ENCODE results near the gene SUPT3H.
"Not testable (repeated sequence)": the region's sequence is repeated elsewhere in the genome, so short reads cannot be mapped to it uniquely, and the experiment has no call there.

The SUPT3H gene

DNA sequence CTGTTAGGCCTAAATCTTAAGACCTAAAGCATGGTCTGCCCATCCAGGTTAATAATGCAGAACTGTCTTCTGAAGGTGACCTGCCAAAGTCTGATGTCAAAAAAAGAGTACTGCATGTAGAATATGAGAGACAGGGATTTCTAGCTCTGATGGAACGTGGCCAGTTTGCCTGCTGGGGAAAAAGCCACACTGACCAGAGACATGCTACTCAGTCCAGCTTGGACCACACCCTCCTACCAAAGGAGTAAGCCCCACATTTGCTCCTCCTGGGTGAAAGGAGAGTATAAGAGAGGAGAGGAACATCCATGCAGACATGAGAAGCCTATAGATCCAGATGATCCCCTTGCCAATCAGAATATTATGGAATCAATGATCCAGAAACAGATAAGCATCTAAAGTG, 279.5 kb downstream of the SUPT3H start:
- no peak for DNase-seq

DNA sequence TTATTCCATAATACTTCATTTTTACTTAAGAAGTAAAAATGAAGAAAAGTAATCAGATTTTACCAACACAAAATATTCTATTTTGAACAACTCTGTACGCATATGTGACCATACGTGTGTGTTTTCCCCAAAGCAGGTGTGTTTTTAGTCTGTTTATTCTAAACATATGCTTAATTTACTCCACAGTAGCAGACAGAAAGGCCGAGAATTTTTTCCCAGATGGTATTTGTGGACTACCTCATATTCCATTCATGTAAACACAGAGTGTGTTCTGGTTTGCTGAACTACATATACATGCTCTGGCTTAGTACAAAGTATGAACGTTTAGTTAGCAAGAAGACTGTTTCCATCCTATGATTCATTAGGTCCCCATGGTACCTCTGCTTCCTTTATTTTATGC, 282.9 kb downstream of the SUPT3H start:
- DNase-seq: peak; percentile 54

DNA sequence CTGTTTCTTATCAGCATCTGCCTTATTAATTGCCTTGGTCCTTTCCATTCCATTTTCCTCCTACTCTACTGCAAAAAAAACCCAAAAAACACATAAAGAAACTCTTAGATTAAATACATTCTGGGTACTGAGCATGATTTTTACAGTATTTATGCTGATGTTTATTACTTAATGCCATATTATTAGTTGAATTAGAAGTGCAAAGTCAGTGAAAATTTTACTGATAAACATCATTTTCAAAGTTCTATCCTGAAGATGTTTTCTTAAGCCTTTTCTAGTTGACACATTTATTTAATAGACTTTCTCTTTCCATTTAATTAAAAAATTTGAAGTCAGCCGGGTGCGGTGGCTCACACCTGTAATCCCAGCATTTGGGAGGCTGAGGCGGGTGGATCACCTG, 285.6 kb downstream of the SUPT3H start:
- DNase-seq: no peak

DNA sequence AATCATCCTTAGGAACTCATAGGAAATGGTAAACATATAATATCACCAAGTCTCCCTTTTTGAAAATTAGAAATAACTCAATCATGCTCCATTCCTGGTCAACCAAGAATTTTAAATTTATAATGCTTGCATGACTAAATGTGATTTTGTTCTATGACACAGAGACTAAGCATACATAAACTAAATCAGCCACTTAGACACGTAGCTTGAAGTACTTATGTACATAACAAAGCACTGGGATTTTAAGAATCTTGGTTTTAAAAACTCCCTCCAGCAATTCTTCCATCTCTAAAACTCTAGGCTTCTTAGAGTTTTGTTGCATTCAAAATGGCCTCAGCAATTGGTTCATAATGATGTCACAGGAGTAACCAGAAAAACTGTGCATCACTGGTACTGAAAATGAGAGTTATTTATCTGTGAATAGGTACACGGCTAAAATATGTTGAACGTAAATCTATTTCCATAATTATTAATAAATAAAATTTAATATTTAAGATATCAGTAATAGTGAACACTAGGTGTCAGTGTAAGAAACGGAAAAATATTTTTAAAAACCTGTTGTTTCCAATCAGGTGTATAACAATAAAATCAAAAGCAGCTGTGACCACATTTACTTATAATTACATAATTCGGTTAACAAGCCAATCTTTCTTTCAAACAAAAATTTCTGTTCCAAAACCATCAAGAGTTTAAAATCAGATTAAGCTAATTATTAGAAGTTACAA, 291.2 kb downstream of the SUPT3H start:
- DNase-seq: no peak

DNA sequence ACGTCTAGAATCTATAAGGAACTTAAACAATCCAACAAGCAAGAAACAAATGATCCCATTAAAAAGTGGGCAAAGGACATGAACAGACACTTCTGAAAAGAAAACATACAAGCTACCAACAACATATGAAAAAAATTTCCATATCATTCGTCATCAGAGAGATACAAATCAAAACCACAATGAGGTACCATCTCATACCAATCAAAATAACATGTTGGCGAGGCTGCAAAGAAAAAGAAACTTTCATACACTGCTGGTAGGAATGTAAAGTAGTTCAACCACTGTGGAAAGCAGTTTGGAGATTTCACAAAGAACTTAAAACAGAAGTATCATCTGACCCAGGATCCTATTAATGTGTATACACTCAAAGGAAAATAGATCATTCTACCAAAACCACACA, 293.5 kb downstream of the SUPT3H start:
- DNase-seq: no peak

DNA sequence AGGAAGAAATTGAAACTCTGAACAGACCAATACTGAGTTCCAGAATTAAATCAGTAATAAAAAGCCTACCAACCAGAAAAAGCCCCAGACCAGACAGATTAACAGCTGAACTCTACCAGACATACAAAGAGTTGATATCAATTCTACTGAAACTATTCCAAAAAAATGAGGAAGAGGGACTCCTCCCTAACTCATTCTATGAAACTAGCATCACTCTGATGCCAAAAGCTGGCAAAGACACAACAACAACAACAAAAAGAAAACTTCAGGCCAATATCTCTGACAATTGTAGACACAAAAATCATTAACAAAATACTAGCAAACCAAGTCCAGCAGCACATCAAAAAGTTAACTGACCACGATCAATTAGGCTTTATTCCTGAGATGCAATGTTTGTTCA, 295.6 kb downstream of the SUPT3H start:
- no peak for DNase-seq

DNA sequence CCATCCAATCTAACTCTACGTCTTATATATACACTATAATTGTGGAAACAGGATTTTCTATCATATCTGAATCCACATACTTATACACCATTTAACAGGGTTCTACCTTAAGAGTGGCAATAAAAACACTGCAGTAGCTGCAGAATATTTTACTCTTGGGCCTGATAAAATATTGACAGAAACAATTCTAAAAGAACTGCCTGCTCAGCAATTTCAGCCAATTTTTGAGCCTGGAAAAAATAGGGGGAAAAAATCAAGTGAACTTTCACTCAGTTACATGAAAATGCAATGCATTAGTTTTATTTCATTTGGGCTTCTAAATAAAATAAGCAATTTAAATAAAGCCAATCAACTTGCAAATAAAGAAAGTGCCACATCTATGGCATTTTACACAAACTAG, 296.1 kb downstream of the SUPT3H start:
- DNase-seq: no peak

DNA sequence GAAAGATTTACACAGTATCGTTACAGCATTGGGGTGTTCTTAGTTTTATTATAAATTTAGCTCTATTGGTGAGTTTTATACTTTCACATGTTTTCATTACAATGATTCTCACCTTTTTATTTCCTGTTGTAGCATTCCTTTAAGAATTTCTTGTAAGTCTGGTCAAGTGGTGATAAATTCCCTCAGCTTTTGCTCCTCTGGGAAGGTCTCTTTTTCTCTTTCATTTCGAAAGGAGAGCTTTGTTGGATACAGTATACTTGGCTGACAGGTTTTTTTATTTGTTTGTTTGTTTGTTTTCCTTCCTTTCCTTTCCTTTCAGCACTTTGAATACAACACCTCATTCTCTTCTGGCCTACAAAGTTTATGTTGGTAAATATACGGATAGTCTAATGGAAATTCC, 299.3 kb downstream of the SUPT3H start:
- DNase-seq: no peak

DNA sequence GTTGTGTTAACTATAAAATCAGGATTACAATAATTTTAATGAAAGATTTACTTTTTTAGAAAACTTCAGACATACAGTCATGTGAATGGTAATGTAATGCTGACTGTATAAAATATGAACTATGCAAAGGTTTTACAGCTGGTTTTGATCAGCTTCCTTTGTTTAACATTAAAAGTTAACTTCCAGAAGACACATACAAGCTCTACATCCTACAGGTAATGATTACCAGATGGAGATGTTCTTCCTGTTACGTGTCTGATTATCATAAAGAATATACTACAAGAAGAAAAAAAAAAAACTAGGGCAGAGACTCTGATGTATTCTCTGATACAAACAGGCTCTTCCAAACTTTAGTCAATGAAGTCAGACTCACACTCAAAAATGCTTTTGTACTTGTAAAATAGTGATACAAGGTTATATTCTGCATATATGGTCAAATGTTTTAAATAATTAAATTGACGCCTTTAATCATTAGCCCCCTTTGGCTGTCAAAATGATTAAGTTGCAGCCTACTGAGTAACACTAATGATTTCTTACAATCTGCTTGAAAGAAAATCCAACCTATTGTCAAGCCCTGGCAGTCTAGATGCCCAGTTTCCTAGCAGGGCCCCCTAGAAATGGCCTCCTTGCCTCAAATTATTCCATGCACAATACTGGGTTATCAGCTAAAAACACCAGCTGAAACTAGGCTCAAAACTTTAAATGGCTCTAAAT, 301.4 kb downstream of the SUPT3H start:
- no peak for DNase-seq

DNA sequence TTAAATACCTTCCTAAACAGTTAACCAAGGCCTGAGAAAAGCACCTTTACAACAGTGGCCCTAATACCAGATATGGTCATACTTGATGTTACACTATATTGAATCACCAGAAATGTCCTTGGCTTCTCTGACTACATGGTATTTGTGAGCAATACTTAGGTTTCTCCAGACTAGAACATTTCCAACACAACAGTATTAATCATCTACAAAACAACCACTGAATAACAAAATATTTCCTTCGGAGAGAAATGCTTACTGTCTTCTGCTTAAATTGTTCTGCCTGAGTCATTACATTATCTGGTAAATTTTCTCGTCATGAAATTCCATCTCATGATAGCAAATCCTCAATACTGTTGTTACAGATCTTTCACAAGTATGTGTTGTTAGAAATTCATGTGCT, 302.5 kb downstream of the SUPT3H start:
- no peak for DNase-seq

DNA sequence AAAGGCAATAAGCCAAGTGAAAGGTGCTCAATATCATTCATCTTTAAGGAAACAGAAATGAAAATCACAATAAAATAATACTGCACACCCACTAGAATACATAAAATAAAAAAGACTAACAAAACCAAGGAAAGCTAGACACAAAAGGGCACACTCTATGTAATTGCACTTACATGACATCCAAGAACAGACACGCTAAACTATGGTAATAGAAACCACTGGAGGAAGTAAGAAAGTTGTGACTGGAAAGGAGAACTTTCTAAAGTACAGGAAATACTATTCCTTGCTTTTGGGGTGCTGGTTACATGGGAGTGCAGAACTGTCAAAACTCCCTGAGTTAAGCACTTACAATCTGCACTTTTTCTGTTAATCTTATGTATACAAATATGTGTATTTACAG, 303.3 kb downstream of the SUPT3H start:
- no peak for DNase-seq

DNA sequence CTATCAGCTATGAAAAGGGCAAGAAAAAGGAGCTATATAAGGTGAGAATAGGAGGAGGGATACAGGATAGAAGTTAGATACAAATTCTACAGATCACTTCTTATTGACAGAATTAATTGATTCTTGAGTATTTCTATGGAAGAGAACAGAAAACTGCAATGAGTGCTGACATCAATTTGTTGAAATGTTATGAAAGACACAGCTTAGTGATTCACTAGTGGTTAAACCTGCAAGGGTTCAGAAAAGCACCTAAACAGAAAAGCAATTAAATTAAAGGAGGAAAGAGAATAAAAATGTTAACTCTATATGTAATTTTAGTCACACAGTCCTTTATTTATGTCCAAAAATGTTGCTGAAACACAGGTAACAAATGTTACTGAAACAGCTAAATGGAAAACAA, 304.0 kb downstream of the SUPT3H start:
- no peak for DNase-seq

DNA sequence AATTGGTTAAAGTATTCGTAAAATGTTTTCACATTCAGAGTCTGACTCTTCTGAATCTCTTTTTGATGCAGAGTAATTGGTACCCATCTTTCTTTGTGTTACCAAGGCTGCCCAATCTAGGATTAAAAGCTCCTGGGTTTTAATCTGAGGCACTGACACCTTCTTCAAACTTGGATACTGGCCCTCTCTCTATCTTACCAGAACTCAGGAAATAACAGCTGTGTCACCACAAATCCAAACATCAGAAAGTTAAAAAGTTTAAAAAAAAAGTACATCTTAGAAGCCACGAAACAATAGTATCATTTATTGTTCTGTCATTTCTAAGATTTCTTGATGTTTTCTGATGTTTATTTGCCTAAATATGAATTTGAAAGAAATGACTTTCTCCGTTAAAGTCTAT, 305.1 kb downstream of the SUPT3H start:
- DNase-seq: no peak

DNA sequence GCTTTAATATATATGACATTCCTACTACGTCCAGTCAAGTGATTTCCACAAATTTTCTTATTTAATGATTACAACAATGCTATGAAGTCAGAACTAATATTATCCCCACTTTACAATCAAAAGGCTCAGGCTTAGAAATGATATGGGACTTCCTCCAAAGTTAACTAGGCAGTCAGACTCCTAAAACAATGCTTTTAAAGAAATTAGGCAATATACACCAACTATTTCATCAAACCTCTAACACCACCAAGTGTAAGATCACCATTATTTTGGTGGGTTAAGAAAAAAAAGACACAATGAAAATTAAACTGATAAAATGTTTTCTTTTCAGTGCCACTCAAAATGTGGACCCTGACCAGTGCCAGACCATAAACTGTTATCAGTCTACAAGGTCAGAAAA, 305.7 kb downstream of the SUPT3H start:
- no peak for DNase-seq

DNA sequence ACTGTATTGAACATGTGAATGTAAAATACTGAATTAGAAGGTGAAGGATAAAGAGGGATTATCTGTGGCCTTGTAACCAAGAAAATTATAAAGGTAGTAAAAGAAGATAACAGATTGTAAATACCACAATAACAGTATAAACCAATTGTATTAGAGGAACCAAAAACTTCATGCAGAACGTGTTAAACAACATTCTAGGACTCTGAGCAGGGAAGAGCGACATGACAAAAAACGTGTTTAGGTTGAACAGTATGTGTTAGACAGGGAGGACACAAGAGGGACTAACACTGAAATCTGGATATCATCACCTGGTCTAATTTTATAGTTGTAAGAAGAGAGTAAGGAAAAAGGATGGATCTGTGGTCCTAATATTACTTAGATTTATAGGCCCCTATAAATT, 308.6 kb downstream of the SUPT3H start:
- no peak for DNase-seq

DNA sequence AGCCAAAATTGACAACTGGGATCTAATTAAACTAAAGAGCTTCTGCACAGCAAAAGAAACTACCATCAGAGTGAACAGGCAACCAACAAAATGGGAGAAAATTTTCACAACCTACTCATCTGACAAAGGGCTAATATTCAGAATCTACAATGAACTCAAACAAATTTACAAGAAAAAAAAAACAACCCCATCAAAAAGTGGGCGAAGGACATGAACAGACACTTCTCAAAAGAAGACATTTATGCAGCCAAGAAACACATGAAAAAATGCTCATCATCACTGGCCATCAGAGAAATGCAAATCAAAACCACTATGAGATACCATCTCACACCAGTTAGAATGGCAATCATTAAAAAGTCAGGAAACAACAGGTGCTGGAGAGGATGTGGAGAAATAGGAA, 310.3 kb downstream of the SUPT3H start:
- DNase-seq: not testable (repeated sequence)

DNA sequence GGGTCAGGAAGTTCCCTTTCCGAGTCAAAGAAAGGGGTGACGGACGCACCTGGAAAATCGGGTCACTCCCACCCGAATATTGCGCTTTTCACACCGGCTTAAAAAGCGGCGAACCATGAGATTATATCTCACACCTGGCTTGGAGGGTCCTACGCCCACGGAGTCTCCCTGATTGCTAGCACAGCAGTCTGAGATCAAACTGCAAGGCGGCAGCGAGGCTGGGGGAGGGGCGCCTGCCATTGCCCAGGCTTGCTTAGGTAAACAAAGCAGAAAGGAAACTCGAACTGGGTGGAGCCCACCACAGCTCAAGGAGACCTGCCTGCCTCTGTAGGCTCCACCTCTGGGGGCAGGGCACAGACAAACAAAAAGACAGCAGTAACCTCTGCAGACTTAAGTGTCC, 315.1 kb downstream of the SUPT3H start:
- not testable (repeated sequence) for DNase-seq

DNA sequence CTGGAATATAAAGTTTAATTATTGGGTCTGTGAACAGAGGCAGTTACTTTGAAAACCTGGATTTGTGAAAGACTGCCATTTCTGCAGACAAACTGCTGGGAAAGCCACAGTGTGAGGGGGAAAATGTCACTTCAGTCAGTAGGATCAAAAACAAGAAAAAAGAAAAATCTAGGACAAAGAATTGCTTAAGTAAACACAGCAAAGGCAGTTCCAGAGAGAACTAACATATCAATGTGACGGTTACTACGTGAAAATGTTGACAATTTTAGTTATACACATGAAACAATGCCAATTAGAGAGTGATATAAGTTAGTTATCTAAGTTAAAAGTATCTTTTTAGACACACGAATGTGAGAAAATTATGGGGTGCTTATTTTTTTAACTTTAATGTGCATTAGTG, 320.0 kb downstream of the SUPT3H start:
- no peak for DNase-seq

DNA sequence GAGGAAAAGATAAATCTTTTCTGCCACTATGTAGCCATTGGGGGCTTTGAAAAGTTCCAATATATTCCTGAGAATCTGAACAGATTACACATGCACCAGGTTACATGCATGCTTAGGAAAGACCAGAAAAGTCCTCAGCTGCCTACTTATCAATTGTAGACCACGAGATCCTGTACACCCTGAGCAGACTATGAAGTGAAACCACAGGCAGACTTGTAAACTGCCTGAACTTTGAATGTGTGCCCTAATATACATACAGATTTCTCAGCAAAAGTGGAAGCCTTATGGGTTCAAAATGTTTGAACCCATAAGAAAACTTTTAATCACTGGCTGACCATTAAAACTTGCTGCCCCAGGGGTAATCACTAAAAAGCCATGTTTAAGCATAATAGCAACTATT, 323.1 kb downstream of the SUPT3H start:
- no peak for DNase-seq

DNA sequence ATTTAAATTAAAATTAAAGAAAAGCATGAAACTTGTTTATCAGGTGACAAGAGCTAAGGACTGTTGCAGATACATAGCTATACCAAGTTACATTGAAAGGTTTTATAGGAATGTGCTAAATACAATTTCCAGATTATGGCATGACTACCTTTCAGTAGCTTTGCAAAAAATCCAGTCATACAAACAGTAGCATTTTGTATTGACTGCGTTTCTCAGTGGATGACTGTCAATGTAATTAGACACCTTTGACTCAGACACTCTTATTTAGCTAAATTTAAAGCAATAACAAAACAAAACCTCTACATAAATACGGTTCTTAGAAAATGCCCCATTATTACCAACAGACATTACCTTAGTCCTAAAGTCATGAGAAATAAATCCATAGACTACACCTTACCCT, 325.4 kb downstream of the SUPT3H start:
- no peak for DNase-seq

DNA sequence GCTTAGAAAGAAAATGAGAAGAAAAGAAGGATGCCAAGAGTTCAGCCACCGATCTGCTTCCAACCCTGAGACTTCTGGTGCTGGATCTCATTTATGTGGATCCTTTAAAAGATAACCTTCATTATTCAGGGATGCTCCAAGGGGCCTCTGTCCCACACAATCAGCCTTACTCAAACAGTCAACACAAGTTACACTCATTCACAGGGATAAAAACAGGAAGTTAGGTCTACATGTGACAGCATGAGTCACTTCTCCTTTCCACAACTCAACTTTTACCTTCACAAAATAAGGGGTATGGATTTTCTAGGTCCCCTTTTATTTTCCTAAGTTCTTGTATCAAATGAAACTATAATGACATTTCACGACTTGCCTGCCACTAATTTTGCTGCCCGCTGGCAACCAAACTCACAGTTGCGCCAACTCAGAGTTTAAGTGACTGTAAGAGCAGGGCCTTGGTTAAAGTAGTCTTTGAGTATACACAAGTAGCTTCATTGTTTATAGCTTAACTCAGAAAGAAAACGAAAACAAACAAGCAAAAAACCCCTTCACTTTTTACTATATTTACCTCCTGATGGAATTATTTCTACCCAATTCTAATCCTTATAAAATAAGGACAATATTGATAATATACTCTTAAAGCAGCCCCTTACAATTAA, 328.4 kb downstream of the SUPT3H start:
- no peak for DNase-seq

DNA sequence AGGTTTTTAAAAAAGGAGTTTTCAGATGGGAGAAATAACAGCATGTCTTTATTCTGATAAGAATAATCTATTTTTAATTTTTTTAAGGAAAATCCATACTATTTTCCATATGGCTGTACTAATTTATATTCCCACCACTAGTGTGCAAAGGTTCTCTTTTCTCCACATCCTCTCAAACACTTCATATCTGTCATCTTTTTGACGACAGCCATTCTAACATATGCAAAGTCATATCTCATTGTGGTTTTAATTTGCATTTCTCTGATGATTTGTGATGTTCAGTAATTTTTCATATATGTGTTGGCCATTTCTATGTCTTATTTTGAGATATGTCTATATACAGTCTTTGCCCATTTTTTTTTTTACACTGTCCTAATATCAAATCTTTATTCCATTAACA, 330.2 kb downstream of the SUPT3H start:
- no peak for DNase-seq

DNA sequence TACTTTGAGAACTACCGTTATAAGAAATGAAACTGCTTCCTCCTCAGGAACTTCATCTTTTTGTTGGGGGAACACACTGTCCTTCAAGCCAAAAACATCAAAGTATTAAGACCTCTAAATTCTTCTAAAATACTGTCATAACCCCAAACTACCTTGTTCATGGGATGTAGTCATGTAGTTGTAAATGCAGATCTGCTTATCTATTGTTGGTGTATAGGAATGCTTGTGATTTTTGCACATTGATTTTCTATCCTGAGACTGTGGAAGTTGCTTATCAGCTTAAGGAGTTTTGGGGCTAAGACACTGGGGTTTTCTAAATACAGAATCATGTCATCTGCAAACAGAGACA, 332.5 kb downstream of the SUPT3H start:
- DNase-seq: no peak

DNA sequence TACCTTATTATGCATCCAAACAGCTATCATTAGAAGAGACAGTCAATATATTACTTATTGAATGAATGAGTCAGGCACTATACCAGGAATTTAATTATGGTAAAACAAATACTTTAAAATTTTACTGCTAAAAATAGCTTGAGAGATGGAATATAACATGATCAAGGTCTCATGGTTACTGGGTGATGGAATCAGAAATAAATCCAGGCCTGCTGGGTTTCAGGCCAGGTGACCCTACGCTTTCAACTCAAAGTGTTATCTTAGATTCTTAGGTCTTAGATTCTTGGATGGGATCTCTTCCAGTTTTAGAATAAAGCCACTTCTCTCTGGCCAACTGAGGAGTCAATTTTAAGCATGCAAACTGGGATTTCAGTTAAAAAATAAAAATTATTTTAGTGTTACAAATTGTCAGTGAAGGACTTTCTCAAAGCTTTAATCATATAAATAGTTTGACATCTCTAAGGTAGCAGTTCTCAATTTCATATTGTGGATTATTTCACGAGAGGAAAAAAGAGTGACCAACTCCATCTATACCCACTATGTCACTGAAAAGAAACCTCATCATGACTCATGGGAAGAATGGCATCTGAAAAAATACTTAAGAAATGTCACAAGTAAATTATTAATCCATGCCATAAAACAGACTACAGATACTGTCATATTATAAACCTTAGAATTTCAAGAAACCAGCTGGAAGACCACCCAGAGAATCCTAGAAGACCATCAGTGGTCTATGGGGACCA, 333.1 kb downstream of the SUPT3H start:
- DNase-seq: no peak
